Psoas muscle (tissue), 8 donors: Measurements from ENCODE around the gene OR10A5. TPM values are rescaled to one million over a fixed set of nuclear protein-coding genes. Genes with fewer than 3 reads are reported as not detected.

ENCODE experiments used
- ATAC-seq, 4 donors: fragments of 200-7000 bp; cut with Tn5 transposase; one replicate each; pipeline ENCODE4 v1.9.1; 2020; ENCODE audit warnings: moderate library complexity in 3 of 4, mild to moderate bottlenecking in 2 of 4
- DNase-seq, 2 donors: peaks; one replicate each; pipeline ENCODE4 v3.0.0-alpha.2; 2020
- H3K27ac ChIP-seq: fragments of 200-600 bp; one replicate; pipeline ENCODE4 v1.8.0; 2022
- H3K27me3 ChIP-seq, 3 donors: fragments of 200-600 bp in 1 of 3; one replicate each; pipeline versions ENCODE4 v1.6.1 to v1.8.0; 2013 to 2022; ENCODE audit warnings: low read length in 2 of 3, mild to moderate bottlenecking in 2 of 3, moderate library complexity in 1 of 3; ENCODE audit not compliant: insufficient read depth in 3 of 3
- H3K36me3 ChIP-seq, 2 donors: fragments of 200-600 bp in 1 of 2; one replicate each; pipeline versions ENCODE4 v1.6.1 to v1.8.0; 2013 to 2022; ENCODE audit warnings: low read depth in 1 of 2, mild to moderate bottlenecking in 1 of 2, moderate library complexity in 1 of 2; ENCODE audit not compliant: insufficient read depth in 1 of 2
- H3K4me1 ChIP-seq: fragments of 200-600 bp; one replicate; pipeline ENCODE4 v1.8.0; 2022
- H3K4me3 ChIP-seq: fragments of 200-600 bp; one replicate; pipeline ENCODE4 v1.8.0; 2022; ENCODE audit warnings: mild to moderate bottlenecking
- H3K9me3 ChIP-seq: fragments of 200-600 bp; one replicate; pipeline ENCODE4 v1.8.0; 2022
- CTCF ChIP-seq: fragments of 200-600 bp; IDR thresholded peaks from one replicate; pipeline ENCODE4 v1.8.0; 2022; ENCODE audit warnings: antibody characterized with exemption
- WGBS, 3 donors: extraction: QIAGEN DNeasy Blood & Tissue Kit; methylation state at CpG; one replicate each; pipeline versions ENCODE4 v1.1.6 to v1.1.7; 2013; 5-methylcytosine and 5-hydroxymethylcytosine counted together
- intact Hi-C, 2 donors: fragments of 100-400 bp; cut with DNase I; formaldehyde crosslinking; loops; one replicate each; pipeline versions ENCODE4 v1.11.0 to v1.14.2; 2022
- polyA plus RNA-seq, 3 donors: library from polyadenylated mRNA; stranded (reverse); fragments of 200-250 nt; gene quantifications; one replicate each; pipeline ENCODE4 v1.2.3, GENCODE V29; 2013
- total RNA-seq, 4 donors: library from RNA; stranded (reverse); fragmentation: NEBNext Ultra II Directional in 2 of 4; extraction: Animal tissue kit (Norgen Biotek cat#: 25700) in 2 of 4; gene quantifications; one replicate each; pipeline versions ENCODE4 v1.2.1 to v1.2.4, GENCODE V29; 2021 to 2023
- donor health status: healthy with polysubstance abuse.
- donor health status: DM: no; HTN: no; CAD: no; lungs with moderate emphysema.
- donor health status: Bipolar disorder and iron deficiency.
- donor health status: healthy.
- donor health status: DM: yes; HTN: yes; CAD: no.
- donor health status: DM: no; HTN: no; CAD: no.
- donor health status: DM: no; HTN: no; CAD: no.
- donor health status: DM: yes; HTN: yes; CAD: no.

The OR10A5 gene
- total and polyA plus RNA-seq, 7 donors, result not detected

DNA sequence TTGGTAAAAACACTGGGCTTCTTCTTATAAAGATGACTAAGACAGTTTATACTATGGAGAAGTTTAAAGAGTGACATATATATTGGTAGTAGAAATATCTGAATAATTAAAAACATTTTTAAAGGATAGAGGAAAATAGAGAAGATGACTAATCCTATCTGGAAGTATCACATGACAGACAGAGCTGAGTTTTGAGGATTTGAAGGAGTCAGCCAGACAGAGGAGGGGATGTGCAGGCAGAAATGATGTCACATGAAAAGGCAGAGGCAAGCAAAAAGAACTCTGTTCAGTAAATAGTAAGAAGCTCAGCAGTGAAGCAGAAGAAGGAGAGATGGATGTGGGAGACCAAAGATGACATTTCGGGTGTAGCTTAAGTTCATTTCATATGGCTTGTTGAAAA, 19.0 kb downstream of the OR10A5 start:
- H3K27me3 ChIP-seq, result no peaks in the 10 kb centered on the region
- no peaks in the 10 kb centered on the region for H3K4me1 ChIP-seq
- no peak for ATAC-seq
- DNase-seq, result no peak
- WGBS, 3 donors, result 63 to 90% (median 88%) methylated on average over 1 of the region's 1 CpG
- no peak for TF ChIP-seq CTCF
- H3K9me3 ChIP-seq, result no peaks in the 10 kb centered on the region
- no peaks in the 10 kb centered on the region for H3K36me3 ChIP-seq
- H3K27ac ChIP-seq, result no peak overlapping the region
- H3K4me3 ChIP-seq, result no peak overlapping the region
- intact Hi-C loops, result no loop called here

DNA sequence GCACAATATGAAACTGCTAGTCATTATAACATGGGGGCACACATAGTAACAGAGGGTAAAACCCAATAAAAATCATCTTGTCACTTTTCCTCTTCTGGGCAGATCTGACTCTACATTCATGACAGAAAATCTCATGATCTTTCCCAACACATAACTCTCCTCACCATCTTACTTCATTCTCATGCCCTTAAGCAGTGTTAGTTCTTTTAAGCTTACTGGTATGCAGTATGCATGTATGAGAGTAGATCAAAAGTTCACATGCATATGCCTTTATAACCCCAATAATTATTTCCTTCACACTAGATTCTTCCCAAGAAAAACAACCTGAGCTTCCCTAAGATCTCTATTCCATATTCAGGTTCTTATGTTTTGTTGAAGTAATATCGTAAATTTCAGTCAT, 25.8 kb downstream of the OR10A5 start:
- Histone ChIP-seq H3K9me3 (no peaks in the 10 kb centered on the region), H3K36me3 (no peaks in the 10 kb centered on the region), H3K27ac (no peak overlapping the region), H3K4me1 (no peaks in the 10 kb centered on the region), H3K27me3 (no peaks in the 10 kb centered on the region), H3K4me3 (no peak overlapping the region)
- WGBS, 3 donors, result 79 to 90% (median 84%) methylated on average over 1 of the region's 1 CpG
- DNase-seq, result no peak
- no peak for ATAC-seq
- no peak for TF ChIP-seq CTCF
- intact Hi-C loops, result no loop called here

- TF ChIP-seq CTCF, result no peak
- intact Hi-C loops, result no loop called here
- WGBS, 3 donors, result 80 to 91% (median 87%) methylated on average over 2 of the region's 2 CpGs
- Histone ChIP-seq H3K36me3 (no peaks in the 10 kb centered on the region), H3K27me3 (no peaks in the 10 kb centered on the region), H3K4me1 (no peaks in the 10 kb centered on the region), H3K27ac (no peak overlapping the region), H3K4me3 (no peak overlapping the region), H3K9me3 (no peaks in the 10 kb centered on the region)
- no peak for ATAC-seq
- no peak for DNase-seq
Measured at GRCh38 chr11:6875761-6876160, 30.3 kb downstream of the OR10A5 start.

DNA sequence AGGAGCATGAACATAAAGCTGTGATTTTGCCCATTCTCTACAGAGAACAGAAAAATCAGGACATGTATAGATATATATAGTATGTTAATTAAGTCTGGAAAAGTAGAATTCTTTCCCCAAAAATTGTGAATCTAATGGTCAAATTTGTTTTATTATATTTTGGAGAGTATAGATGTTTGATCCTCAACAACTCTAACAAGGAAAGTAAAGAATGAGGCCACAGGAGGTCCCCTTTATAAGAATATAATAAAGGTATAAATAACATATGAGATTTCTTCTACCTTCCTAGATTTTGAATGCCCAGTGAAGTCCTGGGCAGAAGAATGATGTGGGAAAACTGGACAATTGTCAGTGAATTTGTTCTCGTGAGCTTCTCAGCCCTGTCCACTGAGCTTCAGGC, 30.8 kb downstream of the OR10A5 start, which contains the start of gene OR10A4:
TSS of gene OR10A4 (plus strand) at position 301 of the 400 bp plus-strand sequence. CDS start at position 324, 23 bp downstream.
- no peaks in the 10 kb centered on the region for H3K4me1 ChIP-seq
- 83 to 90% (median 88%) methylated on average over 1 of the region's 1 CpG for WGBS, 3 donors
- no peaks in the 10 kb centered on the region for H3K36me3 ChIP-seq
- no peak within 1 kb of the TSS for H3K27ac ChIP-seq
- no peaks in the 10 kb centered on the region for H3K9me3 ChIP-seq
- H3K27me3 ChIP-seq, result no peaks in the 10 kb centered on the region
- DNase-seq (no peak), ATAC-seq (no peak)
- TF ChIP-seq CTCF, result no peak
- intact Hi-C loops, result no loop called here
- no peak within 1 kb of the TSS for H3K4me3 ChIP-seq

GRCh38 chr11:6876914-6877313, 31.4 kb downstream of the OR10A5 start:
- Histone ChIP-seq H3K27ac (no peak overlapping the region), H3K27me3 (no peaks in the 10 kb centered on the region), H3K4me3 (no peak overlapping the region), H3K9me3 (no peaks in the 10 kb centered on the region), H3K4me1 (no peaks in the 10 kb centered on the region), H3K36me3 (no peaks in the 10 kb centered on the region)
- 66 to 90% (median 87%) methylated on average over 3 of the region's 3 CpGs for WGBS, 3 donors
- TF ChIP-seq CTCF, result no peak
- ATAC-seq (no peak), DNase-seq (no peak)
- intact Hi-C loops, result no loop called here
